NT2/D1 (cell line): ENCODE measurements around the gene QKI.

Source experiments
- SUZ12 ChIP-seq: IDR thresholded peaks from 2 replicates; pipeline ENCODE4 v1.6.1; 2011; ENCODE audit not compliant: insufficient read length, insufficient read depth; ENCODE audit errors: extremely low read depth
- YY1 ChIP-seq: IDR thresholded peaks from 2 replicates; pipeline ENCODE4 v1.6.1; 2011; ENCODE audit not compliant: insufficient read length, insufficient read depth
- ZNF274 ChIP-seq: IDR thresholded peaks from 2 replicates; pipeline ENCODE4 v1.6.1; 2011; ENCODE audit warnings: mild to moderate bottlenecking, low read depth, low read length

DNA sequence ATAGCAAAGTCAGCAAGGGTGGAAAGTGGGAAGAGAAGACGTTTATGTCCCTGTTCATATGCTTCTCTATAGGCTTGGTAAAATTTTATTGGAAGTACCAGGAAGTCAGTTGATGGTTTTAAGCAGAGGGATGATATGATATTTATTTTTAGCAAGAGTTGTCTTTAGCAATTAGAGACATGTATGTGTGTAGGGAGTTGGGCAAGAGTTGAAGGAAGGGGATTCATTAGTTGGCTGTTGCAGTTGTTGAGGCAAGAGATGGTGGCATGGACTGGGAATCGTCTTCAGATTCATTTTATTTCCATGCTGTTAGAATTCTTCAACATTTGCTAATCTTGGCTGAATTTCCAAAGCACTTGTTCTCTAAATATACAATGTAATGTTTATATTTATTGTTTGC is 85.6 kb downstream of the QKI start:
- no peak for TF ChIP-seq YY1
- TF ChIP-seq ZNF274: no peak
- TF ChIP-seq SUZ12: no peak
